B cell (primary cell): Measurements from ENCODE around the gene GPR15.

Experiments used
- CTCF ChIP-seq: fragments of 200-600 bp; IDR thresholded peaks from one replicate; pipeline ENCODE4 v1.8.0; 2022; ENCODE audit warnings: antibody characterized with exemption, mild to moderate bottlenecking
- EZH2 ChIP-seq: IDR thresholded peaks from 2 replicates; pipeline ENCODE4 v1.6.1; 2012; ENCODE audit warnings: borderline replicate concordance, low read depth, mild to moderate bottlenecking, moderate library complexity, low read length; ENCODE audit not compliant: insufficient read depth, poor library complexity, severe bottlenecking

- TF ChIP-seq CTCF (no peak), EZH2 (no peak)
These were observed 45.6 kb downstream of the GPR15 start for GRCh38 chr3:98577178-98577895.
